HG03039 (cell line): ENCODE results near the gene XPR1.

Source experiments
- ATAC-seq: cut with Tn5 transposase; IDR thresholded peaks from one replicate; pipeline ENCODE4 v1.9.1; 2021; ENCODE audit warnings: mild to moderate bottlenecking, moderate library complexity; ENCODE audit not compliant: unreplicated experiment

The XPR1 gene

DNA sequence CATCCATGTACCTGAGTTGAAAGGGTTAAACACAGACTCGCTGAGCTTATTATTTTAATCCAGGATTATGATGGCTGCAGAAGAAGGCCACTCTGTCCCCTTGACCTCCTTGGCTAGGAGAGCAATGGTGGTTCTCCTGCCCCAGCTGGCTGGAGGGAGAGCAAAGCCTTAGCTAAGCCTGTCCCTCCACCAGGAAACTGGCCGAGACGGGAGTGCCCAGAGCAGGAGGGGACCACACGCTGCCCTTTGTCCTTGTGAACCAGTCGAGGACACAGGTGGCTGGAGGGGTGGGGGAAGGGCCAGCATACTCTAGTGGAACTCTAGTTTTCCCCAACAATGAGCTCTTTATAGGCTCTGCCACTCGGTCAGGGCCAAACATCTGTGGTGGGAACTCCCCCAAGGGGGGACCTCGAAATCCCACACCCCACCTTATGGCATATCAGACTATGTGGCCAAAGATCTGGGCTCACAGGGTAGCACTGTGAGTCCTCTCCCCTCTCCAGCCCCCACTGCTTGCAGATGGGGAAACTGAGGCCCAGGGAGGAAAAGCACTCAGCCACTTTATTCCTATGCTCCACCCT, 293.7 kb downstream of the XPR1 start:
- no peak for ATAC-seq

DNA sequence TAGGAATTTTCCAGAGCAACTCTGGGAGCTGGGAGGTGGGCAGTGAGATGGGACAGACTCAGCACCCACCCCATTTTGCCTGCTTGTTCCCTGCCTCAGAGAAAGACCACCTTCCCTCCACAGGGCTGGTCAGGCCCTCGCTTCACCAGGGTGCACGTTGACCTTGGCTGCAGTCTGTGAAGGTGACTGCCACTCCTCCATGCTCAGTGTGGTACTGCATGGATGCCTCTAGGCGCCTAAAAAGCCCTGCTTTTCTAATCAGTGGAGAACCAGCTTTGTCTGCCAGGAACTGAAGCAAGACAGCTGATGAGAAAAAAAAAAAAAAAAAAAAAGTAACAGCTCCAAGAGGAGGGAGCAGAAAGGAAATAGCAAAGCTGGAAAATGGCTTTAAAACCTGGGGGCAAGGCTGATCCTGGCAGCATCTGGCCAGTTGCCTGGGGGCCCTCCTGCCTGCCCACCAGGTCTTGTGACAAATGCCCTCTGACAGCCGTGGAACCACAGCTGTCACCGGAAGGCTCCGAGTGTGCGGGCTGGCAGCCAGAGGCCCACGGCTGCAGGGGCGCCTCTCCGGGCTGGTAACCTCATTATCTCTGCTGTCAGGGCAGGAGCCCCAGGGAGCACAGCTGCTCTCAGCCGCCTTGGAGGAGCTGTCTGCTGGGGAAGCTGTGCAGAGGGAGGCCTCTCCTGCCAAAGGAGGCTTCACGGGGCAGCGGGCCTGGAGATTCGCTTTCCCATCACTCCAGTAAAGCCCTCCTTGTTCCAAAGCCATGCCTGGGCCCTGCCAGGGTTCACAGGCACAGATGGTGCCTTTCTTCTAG, 294.6 kb downstream of the XPR1 start:
- no peak for ATAC-seq

DNA sequence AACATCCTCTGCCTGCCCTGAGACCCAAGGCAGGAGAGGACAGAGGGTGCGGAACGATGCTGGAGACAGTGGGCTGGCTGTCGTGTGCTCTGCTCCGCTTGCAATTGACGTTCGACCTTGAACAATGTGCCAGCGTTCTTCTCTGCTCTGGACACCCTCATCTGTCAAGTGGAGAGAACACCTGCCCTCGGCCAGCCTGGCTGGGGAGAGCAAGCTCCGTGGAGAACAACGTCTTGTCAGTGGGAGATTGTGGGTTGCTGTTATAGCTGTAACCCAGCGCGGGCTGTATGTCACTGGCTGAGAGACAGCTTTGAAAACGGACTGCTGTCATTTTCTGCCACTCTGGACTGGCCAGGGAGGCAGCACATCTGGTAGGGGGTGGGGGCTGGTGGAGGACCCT, 295.5 kb downstream of the XPR1 start:
- ATAC-seq, result no peak

DNA sequence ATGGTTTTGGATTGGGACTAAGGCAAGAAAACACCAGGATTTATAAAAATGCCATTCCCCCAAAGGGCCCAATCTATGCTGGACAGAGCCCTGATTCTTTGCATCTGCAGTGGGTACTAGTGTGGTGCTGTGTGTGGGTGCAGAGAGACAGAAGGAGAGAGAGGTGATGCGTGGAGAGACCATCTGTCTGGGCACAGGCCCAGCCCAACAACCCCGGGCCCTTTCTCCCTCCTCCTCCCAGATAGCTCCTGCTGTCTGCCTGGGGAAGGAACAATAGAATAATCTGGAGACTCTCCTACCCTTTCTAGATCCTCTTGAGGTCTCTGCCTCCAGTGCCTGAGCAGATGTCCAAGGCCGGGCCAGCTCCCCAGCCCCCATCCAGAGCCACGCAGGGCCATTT, 296.0 kb downstream of the XPR1 start:
- ATAC-seq, result no peak

DNA sequence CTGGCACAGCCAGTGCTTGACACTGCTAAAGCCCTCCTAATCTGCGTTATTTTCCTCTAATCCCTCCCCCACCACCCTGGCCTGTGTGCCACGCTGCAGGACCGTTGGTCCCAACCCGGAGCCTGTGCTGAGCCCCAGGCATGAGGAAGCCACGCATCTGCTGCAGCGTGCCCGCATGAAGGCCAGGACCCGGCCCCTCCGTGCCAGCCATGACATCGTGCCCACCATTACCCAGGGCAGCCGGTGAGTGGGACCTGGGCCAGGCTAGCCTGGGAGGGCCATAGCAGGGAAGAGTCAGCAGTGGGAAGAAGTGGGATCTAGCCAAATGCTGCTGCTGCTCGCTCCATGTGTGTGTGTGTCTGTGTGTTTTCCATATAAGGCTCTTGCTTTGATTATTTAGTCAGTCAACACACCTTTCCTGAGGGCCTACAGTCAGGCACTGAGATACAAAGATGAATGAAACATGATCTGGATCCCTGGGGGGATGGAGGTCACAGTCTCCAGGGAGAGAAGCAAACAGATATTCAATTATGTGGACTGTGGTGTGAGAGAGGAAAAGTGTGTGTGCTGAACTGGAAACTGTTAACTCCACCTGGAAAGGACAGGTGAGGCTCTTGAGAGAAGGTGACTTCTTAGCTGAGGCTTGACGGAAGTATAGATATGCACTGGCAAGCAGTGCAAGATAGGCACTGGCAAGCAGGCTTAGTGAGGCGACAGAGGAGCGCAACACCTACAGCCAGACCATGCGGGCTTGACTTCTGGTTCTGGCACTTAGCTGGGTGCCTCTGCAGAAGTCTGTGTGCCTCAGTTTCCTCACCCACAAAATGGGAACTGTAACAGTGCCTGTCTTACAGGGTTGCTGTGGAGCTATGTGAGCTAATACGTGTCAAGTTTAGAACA, 296.8 kb downstream of the XPR1 start:
- ATAC-seq, result no peak

DNA sequence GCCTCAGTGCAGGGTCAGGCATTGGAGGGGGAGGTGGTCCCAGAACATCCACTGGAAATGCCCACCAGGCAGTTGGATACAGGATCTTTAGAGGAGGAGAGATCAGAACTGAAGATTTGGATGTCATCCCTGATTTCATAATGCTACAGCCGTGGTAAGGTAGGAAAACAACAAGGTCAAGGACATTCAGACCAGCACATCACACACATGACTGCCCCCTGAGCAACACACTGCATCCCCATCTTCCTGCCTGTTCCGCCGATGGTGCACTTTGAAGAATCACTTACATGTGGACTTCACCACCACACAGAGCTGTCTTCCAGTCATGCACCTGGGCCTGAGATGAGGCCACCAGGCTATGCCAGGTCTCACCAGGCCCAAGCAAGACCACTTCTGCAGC, 297.6 kb downstream of the XPR1 start:
- no peak for ATAC-seq

DNA sequence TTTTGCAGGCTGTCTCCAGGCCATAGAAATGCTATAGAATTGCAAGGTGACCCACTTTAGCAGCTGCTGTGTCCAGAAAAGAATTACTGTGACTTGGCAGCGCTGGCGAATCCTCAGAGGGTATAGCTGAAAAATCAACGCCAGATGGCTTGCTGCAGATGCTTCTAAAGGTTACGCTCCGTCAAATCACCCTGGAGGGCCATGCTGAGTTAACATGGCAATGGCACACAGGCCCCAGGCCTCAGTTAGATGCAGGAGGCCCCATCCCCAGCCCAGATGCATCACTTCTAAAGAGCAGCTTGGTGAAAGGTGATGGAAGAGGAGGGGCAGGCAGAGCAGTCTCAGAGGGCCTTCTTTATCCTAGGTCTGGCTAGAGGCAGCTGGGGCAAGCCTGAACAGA, 298.9 kb downstream of the XPR1 start:
- no peak for ATAC-seq

DNA sequence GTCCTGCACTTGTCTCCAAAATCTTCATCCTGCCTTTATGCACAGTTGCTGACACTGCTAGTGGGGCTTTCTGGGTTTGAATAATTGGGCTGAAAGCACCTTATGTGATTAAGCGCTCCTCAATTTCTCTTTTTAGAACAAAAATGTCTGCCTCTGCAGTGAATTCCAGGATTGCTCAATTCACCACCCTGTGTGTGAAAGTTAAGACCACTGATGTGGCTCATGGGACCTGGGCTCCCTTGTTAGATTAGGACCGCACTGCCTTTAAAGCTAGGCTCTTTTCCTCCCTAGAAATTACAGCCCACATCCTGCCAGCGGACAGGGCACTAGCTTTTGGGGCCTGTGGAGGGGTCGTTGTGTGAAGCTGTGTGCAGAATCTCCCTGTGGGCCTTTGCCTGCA, 299.7 kb downstream of the XPR1 start:
- ATAC-seq, result no peak

DNA sequence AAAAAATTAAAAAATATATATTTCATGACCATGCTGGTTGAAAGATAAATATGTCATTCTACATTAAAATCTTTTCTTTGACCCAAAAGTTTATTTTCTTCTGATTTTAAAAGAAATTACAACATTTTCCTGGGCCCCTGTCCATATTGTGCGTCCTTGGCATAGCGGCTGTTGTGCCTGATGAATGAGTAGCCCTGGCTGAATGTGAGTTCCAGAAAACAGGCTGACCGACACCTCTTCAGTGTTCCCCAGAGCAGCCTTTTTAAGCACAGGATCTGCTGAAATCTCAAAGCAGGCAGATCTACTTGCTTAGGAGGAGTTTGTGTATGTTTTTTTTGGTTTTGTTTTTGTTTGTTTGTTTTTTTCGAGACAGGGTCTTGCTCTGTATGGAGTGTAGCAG, 300.6 kb downstream of the XPR1 start:
- no peak for ATAC-seq

DNA sequence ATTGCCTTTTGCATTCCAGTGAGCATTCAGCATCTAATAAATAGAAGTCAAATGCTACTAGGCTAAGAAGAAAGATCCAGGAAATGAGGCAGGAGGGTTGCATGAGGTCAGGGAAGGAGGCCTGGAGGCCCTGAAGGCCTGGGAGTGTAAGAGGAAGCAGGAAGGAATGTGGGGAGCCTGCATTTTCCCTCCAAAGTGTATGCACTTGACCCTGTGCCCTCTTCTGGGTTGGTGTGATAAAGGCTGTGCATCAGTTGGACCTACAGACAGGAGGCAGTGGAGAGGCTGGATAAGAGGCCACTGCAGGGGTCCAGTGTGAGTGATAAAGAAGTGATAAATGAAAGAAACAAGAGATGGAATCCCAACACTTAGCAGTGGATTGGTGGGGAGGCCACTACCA, 301.3 kb downstream of the XPR1 start:
- no peak for ATAC-seq

DNA sequence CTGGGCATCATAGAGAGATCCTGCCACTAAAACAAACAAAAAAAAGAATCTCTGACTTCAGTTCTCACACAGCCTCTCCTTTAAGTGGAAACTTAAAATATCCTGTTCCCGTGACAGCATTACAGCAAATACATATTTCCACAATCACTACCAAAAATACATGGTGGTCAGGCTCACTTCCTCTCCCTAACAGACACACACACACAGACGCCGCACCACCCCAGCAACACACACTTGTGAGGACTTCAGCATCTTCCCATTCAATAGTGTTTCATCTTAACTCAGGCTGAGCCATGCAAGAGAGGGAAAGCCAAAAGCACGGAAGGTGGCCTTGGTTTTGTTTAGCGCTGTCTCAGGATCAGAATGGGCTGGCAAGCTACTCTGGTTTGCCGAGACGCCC, 302.7 kb downstream of the XPR1 start:
- no peak for ATAC-seq

DNA sequence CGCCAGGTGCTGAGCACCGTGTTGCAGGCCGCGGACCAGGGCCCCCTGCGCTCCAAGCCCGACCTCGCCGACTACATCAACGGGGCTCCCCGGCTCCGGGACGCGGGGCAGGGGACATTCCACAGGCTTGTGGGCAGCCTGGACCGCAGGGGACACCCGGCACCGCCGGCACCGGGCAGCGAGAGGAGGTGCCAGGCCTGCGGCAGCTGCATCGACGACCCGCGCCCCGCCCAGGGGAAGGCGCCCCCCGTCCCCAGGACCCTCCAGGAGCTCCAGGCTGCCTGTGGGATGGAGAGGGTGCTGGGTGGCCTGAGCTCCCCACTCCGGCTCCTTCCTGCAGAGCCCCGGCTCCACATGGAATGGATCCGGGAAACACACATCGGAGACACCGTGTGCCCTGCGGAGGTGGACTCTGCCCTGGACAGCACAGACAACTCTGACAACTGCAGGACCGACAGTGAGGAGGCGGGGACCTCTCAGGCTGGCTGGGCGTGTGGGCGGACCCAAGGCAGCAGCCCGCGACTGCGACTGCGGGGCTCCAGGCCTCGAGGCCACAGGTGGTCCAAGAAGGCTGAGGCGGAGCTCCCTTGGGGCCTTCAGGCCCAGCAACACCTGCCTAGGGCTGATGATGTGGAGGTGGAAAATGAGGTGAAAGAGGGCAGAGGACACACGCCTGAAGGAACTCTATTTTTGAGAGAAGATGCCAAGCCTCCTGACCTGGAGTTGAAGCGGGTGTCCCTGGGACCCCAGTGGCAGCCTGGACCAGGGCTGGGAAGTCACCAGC, 303.7 kb downstream of the XPR1 start:
- no peak for ATAC-seq

DNA sequence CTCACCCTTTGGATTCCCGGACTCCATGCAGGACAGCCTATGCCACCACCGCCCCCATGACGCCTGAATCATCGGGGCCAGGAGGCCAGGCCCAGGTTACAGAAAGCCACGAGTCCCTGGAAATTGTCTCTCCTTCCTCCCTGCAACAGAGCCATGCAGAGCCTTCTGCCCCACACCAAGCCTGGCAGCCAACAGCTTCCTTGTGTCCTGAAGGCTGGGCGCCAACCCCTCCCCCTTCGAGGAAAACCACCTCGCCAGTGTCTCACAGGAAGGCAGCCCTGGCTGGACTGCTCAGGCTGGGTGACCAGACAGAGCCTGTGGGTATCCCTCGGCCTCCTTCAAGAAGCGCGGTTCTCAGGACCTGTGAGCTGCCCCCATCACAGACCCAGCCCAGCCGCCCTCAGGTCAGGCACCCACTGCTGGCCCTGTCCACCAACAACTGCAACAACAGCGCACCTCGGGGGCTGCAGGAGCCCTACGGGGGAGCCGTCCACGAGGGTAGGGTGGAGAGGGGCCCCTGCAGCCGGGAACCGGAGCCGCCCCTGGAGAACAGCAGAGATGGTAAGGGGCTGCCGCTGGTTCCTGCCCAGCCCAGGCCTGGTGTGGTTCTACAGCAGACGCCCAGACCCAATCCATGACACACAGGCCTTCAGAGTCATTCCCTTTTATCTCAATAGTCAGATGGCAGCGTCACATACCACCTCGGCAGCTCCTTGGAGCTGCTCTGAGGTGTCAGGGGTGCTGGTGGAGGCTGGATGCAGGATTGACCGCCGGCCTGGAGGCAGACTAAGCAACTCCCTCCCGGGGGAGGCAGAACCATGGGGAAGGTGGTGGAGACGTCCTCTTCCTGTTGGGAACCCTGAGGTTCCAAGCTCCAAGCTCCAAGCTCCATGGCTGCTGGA, 304.5 kb downstream of the XPR1 start:
- ATAC-seq, result no peak

DNA sequence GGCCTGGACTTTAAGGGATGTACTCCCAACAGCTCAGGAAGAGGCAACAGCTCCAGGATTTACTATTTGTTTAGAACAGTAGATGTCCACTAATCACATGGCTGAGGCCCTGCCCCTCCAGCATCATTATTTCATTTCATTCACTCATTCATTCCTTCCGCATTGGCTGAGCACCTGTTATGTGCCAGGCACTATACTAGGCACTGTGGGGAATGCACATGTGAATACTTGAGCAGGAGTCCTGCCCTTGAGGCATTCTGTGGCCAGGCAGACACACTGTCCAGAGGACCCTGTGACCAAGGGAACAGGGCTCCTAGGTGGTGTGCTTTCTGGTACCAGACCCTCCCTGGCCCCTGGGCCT, 305.2 kb downstream of the XPR1 start:
- no peak for ATAC-seq

DNA sequence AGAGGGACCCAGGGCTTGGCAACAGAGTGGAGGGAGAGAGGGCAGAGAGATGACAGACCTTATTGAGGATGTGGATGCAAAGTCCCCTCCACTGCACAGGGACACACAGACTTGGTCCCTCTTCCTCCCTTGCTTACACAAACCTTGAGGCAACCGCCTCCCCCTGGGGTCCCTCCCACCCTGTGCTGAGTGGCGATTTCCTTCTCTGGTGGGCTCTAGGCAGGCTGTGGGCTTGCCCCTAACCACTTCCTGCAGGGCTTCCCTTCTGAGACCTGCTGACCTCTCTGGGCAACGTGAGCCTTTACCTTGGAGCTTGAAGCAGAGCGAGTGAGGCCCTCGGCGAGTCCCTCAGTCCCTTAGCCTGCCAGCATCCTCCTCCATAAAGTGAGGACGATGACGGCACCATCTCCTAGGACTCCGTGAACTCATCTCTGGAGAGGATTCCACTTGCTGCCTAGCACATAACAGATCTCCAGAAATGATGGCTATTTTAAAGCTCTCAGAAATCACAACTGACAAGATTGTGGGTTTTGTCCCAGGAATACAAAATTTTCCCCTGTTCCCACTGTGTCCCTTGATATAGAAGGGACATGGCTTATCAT, 305.9 kb downstream of the XPR1 start:
- no peak for ATAC-seq

DNA sequence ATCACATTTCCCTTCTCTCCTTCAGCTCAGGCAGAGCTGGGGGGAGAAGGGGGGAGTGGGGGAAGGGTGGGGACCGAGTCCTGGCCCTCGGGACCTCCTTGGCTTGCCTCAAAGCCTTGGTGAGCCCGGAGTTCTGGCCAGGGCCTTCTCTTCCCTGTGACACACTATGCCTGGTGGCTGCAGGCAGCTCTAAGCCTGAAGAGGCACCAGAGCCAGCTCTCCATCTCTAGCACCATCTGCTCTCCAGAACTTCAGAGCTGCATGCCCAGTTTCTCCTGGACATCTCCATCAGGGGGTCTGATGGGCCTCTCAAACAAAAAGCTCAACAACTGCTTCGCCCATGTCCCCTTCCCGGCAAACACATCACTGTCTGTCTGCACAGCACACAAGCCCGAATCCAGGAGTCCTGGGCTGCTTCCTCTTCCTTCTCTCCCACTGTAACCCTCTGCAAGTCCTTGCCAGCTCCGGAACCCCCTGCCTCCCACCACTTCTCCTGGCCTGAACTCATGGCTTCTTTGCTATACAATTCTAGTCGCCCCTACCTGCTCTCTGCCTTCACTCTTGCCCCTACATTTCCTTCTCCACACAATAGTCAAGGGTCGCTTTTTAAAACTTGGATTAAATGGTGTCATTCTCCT, 307.4 kb downstream of the XPR1 start:
- no peak for ATAC-seq

DNA sequence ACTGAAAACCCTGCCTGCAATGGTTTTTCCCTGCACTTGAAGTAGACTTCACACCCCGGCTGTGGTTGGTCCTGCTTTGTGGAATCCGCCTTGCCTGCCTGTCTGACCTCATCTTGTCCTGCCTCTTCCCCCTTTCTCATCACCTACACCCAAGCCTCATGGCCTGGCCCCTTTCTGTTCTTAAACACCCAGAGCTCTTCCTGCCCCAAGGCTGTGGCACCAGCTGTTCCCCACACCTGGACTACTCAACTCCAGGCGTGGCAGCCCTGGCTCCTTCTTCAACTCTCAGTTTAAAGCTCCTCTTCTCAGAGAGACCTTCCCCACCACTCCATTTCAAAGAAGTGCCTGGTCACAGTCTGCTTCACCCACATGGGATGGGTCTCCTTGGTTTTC, 307.9 kb downstream of the XPR1 start:
- ATAC-seq, result no peak
